Neuronal stem cell (in vitro differentiated cells): ENCODE measurements around the gene IL1RAPL2.
"Not testable (repeated sequence)": the region's sequence is repeated elsewhere in the genome, so short reads cannot be mapped to it uniquely, and the experiment has no call there.

ENCODE experiments used
- DNase-seq: peaks from one replicate; pipeline ENCODE4 v3.0.0-alpha.2; 2013; ENCODE audit warnings: low spot score
- H2AFZ ChIP-seq: one replicate; pipeline ENCODE4 v1.6.1; 2013; ENCODE audit warnings: mild to moderate bottlenecking, low read length, inconsistent platforms
- H2AK5ac ChIP-seq: 2 replicates; pipeline ENCODE4 v1.6.1; 2013; ENCODE audit warnings: low read depth, mild to moderate bottlenecking, inconsistent platforms, low read length, moderate library complexity, mixed read lengths
- H2BK120ac ChIP-seq: 2 replicates; pipeline ENCODE4 v1.6.1; 2013; ENCODE audit warnings: low read depth, mild to moderate bottlenecking, inconsistent platforms, low read length, moderate library complexity, mixed read lengths
- H2BK12ac ChIP-seq: one replicate; pipeline ENCODE4 v1.6.1; 2013; ENCODE audit warnings: low read length, inconsistent platforms
- H2BK15ac ChIP-seq: 2 replicates; pipeline ENCODE4 v1.6.1; 2013; ENCODE audit warnings: mild to moderate bottlenecking, low read length, inconsistent platforms, mixed read lengths
- H2BK5ac ChIP-seq: one replicate; pipeline ENCODE4 v1.6.1; 2013; ENCODE audit warnings: inconsistent platforms, mild to moderate bottlenecking, low read length, moderate library complexity
- H3K14ac ChIP-seq: one replicate; pipeline ENCODE4 v1.6.1; 2013; ENCODE audit warnings: low read length, inconsistent platforms
- H3K18ac ChIP-seq: 2 replicates; pipeline ENCODE4 v1.6.1; 2013; ENCODE audit warnings: low read length, inconsistent platforms
- H3K23ac ChIP-seq: 2 replicates; pipeline ENCODE4 v1.6.1; 2013; ENCODE audit warnings: low read depth, mild to moderate bottlenecking, mixed read lengths, low read length, inconsistent platforms; ENCODE audit not compliant: poor library complexity
- H3K27ac ChIP-seq: replicated peaks from 3 replicates; pipeline ENCODE4 v1.5.1; 2013; ENCODE audit warnings: low read length, inconsistent platforms
- H3K27me3 ChIP-seq, 3 experiments: 2 replicates each; pipeline ENCODE4 v1.6.1; 2013; ENCODE audit warnings: low read length in 3 of 3, mild to moderate bottlenecking in 2 of 3, inconsistent platforms in 1 of 3, low read depth in 1 of 3, mixed read lengths in 1 of 3, moderate library complexity in 1 of 3; ENCODE audit not compliant: control insufficient read depth in 3 of 3, insufficient read depth in 3 of 3
- H3K36me3 ChIP-seq, 2 donors: replicated peaks in 1 of 2; 2 replicates each; pipeline ENCODE4 v1.6.1; 2013; ENCODE audit warnings: low read length in 2 of 2; ENCODE audit not compliant: control insufficient read depth in 2 of 2, insufficient read depth in 2 of 2
- H3K4ac ChIP-seq: 2 replicates; pipeline ENCODE4 v1.6.1; 2013; ENCODE audit warnings: inconsistent platforms, mild to moderate bottlenecking, low read length, moderate library complexity
- H3K4me1 ChIP-seq, 2 donors: 1 replicate in 1 of 2; 2 replicates in 1 of 2; pipeline ENCODE4 v1.6.1; 2013; ENCODE audit warnings: low read length in 2 of 2, low read depth in 1 of 2; ENCODE audit not compliant: control insufficient read depth in 2 of 2, insufficient read depth in 1 of 2
- H3K4me2 ChIP-seq: one replicate; pipeline ENCODE4 v1.6.1; 2013; ENCODE audit warnings: mild to moderate bottlenecking, low read length, inconsistent platforms; ENCODE audit not compliant: insufficient read depth, poor library complexity, severe bottlenecking
- H3K4me3 ChIP-seq, 2 donors: 2 replicates each; pipeline ENCODE4 v1.5.1; 2013; ENCODE audit warnings: low read length in 2 of 2, mild to moderate bottlenecking in 2 of 2, inconsistent platforms in 1 of 2, moderate library complexity in 1 of 2
- H3K79me1 ChIP-seq: one replicate; pipeline ENCODE4 v1.6.1; 2013; ENCODE audit warnings: low read depth, mild to moderate bottlenecking, inconsistent platforms, low read length, moderate library complexity
- H3K9ac ChIP-seq: one replicate; pipeline ENCODE4 v1.6.1; 2013; ENCODE audit warnings: mild to moderate bottlenecking, low read depth, low read length, inconsistent platforms; ENCODE audit not compliant: poor library complexity
- H3K9me3 ChIP-seq, 2 donors: replicated peaks in 1 of 2; 2 replicates each; pipeline versions ENCODE3 to v1.6.1; 2013; ENCODE audit warnings: low read length in 2 of 2, mild to moderate bottlenecking in 2 of 2, inconsistent platforms in 1 of 2, low read depth in 1 of 2, mixed read lengths in 1 of 2, moderate library complexity in 1 of 2; ENCODE audit not compliant: control insufficient read depth in 2 of 2, insufficient read depth in 1 of 2
- H4K8ac ChIP-seq: one replicate; pipeline ENCODE4 v1.6.1; 2013; ENCODE audit warnings: low read depth, mild to moderate bottlenecking, inconsistent platforms, low read length, moderate library complexity
- H4K91ac ChIP-seq: one replicate; pipeline ENCODE4 v1.6.1; 2013; ENCODE audit warnings: low read length, low read depth, mild to moderate bottlenecking, inconsistent platforms; ENCODE audit not compliant: poor library complexity
- WGBS, 2 donors: extraction: QIAGEN DNeasy Blood & Tissue Kit; methylation state at CpG; one replicate each; pipeline ENCODE4 v1.1.7; 2013; ENCODE audit warnings: missing lambda C conversion rate in 2 of 2, mixed read lengths in 1 of 2; ENCODE audit not compliant: insufficient read length in 2 of 2, insufficient replicate concordance in 1 of 2; ENCODE audit errors: extremely low coverage in 2 of 2; 5-methylcytosine and 5-hydroxymethylcytosine counted together

The IL1RAPL2 gene

GRCh38 chrX:105017641-105018040 is 451.6 kb downstream of the IL1RAPL2 start:
- Histone ChIP-seq H4K91ac (no peak overlapping the region), H2BK12ac (no peak overlapping the region), H3K14ac (no peak overlapping the region), H3K23ac (no peak overlapping the region), H3K27ac (no peak overlapping the region), H4K8ac (no peak overlapping the region), H2AFZ (no peak overlapping the region), H3K18ac (no peak overlapping the region), H3K79me1 (no peaks in the 10 kb centered on the region), H2BK120ac (no peak overlapping the region), H2AK5ac (no peak overlapping the region), H3K9me3 (no peaks in the 10 kb centered on the region), H3K4me3 (no peak overlapping the region), H3K27me3 (no peaks in the 10 kb centered on the region), H3K4me2 (no peak overlapping the region), H2BK15ac (no peak overlapping the region), H3K4me1 (no peaks in the 10 kb centered on the region), H2BK5ac (no peak overlapping the region), H3K9ac (no peak overlapping the region), H3K36me3 (no peaks in the 10 kb centered on the region), H3K4ac (no peak overlapping the region)
- DNase-seq: no peak
- no CpG with 5 or more reads among the region's 2 CpGs for WGBS, 2 donors

- H2BK5ac ChIP-seq: no peak overlapping the region
- no peak overlapping the region for H3K23ac ChIP-seq
- H2BK120ac ChIP-seq: no peak overlapping the region
- no peak overlapping the region for H2AFZ ChIP-seq
- H3K4me1 ChIP-seq: no peaks in the 10 kb centered on the region
- no peak overlapping the region for H3K27ac ChIP-seq
- no peak overlapping the region for H2BK12ac ChIP-seq
- no peak overlapping the region for H2AK5ac ChIP-seq
- no peaks in the 10 kb centered on the region for H3K79me1 ChIP-seq
- H3K9ac ChIP-seq: no peak overlapping the region
- H3K14ac ChIP-seq: no peak overlapping the region
- H3K9me3 ChIP-seq: no peaks in the 10 kb centered on the region
- no peaks in the 10 kb centered on the region for H3K27me3 ChIP-seq
- no peaks in the 10 kb centered on the region for H3K36me3 ChIP-seq
- no peak overlapping the region for H3K4ac ChIP-seq
- H4K8ac ChIP-seq: no peak overlapping the region
- H2BK15ac ChIP-seq: no peak overlapping the region
- no peak overlapping the region for H3K4me3 ChIP-seq
- H3K18ac ChIP-seq: no peak overlapping the region
- no peak overlapping the region for H4K91ac ChIP-seq
- H3K4me2 ChIP-seq: no peak overlapping the region
- no CpG with 5 or more reads among the region's 1 CpG for WGBS, 2 donors
- no peak for DNase-seq
Measured at GRCh38 chrX:105018865-105019264, 452.9 kb downstream of the IL1RAPL2 start.

- H3K9ac ChIP-seq, H3K27me3 ChIP-seq, H2BK120ac ChIP-seq, H4K8ac ChIP-seq, H3K36me3 ChIP-seq, H3K4me2 ChIP-seq, H2BK15ac ChIP-seq, H2BK5ac ChIP-seq, H3K4ac ChIP-seq, H3K27ac ChIP-seq, H3K18ac ChIP-seq, H2AK5ac ChIP-seq, H3K9me3 ChIP-seq, DNase-seq, H2AFZ ChIP-seq, H3K23ac ChIP-seq, H3K4me1 ChIP-seq, H3K4me3 ChIP-seq, H3K14ac ChIP-seq, H2BK12ac ChIP-seq, H3K79me1 ChIP-seq, H4K91ac ChIP-seq: not testable (repeated sequence)
- WGBS, 2 donors: no CpG with 5 or more reads among the region's 3 CpGs
Measured at GRCh38 chrX:105028962-105029361, 463.0 kb downstream of the IL1RAPL2 start.

GRCh38 chrX:105038672-105039328 is 472.8 kb downstream of the IL1RAPL2 start:
- no peak overlapping the region for H3K4me2 ChIP-seq
- H3K4me3 ChIP-seq: no peak overlapping the region
- no peak overlapping the region for H4K8ac ChIP-seq
- H3K36me3 ChIP-seq: no peaks in the 10 kb centered on the region
- H3K18ac ChIP-seq: no peak overlapping the region
- H2AK5ac ChIP-seq: no peak overlapping the region
- no peak overlapping the region for H3K4ac ChIP-seq
- H3K14ac ChIP-seq: no peak overlapping the region
- H2BK120ac ChIP-seq: no peak overlapping the region
- no peaks in the 10 kb centered on the region for H3K4me1 ChIP-seq
- H2BK5ac ChIP-seq: no peak overlapping the region
- no peak overlapping the region for H2BK12ac ChIP-seq
- H3K9ac ChIP-seq: no peak overlapping the region
- no peaks in the 10 kb centered on the region for H3K9me3 ChIP-seq
- no peak overlapping the region for H2AFZ ChIP-seq
- no peaks in the 10 kb centered on the region for H3K27me3 ChIP-seq
- H3K23ac ChIP-seq: no peak overlapping the region
- DNase-seq: no peak
- H3K79me1 ChIP-seq: no peaks in the 10 kb centered on the region
- no peak overlapping the region for H4K91ac ChIP-seq
- H3K27ac ChIP-seq: no peak overlapping the region
- H2BK15ac ChIP-seq: no peak overlapping the region
